ENCODE measurements around the gene EXOC6. TPM values are rescaled to one million over a fixed set of nuclear protein-coding genes. Genes with fewer than 3 reads are reported as not detected.

EXOC6 gene
- total and polyA plus RNA-seq, 9 donors = 23.3 to 45.8 (median 33.8) TPM

DNA sequence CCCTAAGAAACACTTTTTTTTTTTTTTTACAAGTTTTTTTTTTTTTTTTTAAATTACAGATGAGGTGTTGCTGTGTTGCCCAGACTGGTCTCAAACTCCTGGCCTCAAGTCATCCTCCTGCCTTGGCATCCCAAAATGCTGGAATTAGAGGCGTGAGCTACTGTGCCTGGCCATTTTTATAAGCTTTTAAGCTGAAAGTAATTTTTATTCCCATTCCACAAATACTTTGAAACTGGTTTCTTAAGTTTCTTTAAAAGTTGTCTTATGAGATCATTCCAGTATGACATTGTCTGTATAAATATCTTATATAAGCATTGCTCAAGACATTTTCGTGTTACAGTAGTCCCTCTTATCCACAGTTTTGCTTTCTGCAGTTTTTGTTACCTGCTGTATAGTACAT lies 150.9 kb downstream of the EXOC6 start:
- DNase-seq = no peak
- H3K9me3 ChIP-seq (replicated peaks; ENCODE audit: control insufficient read depth, low read depth, low read length) = no peaks in the 10 kb centered on the region
- H3K27ac ChIP-seq (ENCODE audit: low read length) = no peak overlapping the region
- H3K4me3 ChIP-seq (ENCODE audit: low read length) = no peak overlapping the region
- H3K27me3 ChIP-seq (ENCODE audit: control insufficient read depth, insufficient read depth, low read length) = no peaks in the 10 kb centered on the region
- WGBS (ENCODE audit: insufficient coverage) = no CpG with 5 or more reads among the region's 2 CpGs
- H3K36me3 ChIP-seq (ENCODE audit: control insufficient read depth, insufficient read depth, low read length) = peaks cover 4% of the 10 kb centered on the region
- no peaks in the 10 kb centered on the region for H3K4me1 ChIP-seq (ENCODE audit: control insufficient read depth, insufficient read depth, low read length)

DNA sequence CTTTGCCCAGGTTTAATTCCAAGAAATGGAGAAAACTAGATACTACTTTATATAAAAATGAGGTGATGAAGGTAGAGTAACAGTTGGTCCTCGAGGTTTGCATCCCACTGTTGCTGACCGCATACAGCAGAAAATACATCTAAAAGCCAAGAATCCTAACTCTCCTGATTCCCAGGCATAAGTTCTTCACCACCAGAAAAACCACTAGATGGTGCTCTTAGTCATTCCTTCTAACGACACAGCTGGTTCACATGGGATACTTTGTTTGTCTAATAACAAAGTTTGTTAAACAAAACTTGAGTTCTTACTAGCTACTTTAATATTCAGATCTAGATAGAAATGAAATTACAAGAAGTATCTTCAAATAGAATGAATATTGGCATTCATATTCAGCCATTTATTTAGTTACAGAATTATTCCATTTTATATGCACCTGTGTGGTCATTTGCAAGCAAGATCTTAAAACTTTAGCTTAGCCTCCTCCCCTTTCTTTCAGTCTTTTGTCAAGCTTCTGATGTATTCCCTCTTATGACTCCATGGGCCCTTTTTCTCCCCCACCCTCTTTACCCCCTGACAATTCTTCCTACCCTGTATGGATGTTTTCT lies 158.2 kb downstream of the EXOC6 start:
- no peaks in the 10 kb centered on the region for H3K4me1 ChIP-seq (ENCODE audit: control insufficient read depth, insufficient read depth, low read length)
- H3K4me3 ChIP-seq (ENCODE audit: low read length) = no peak overlapping the region
- H3K27me3 ChIP-seq (ENCODE audit: control insufficient read depth, insufficient read depth, low read length) = no peaks in the 10 kb centered on the region
- no CpG with 5 or more reads among the region's 3 CpGs for WGBS (ENCODE audit: insufficient coverage)
- DNase-seq = peak; percentile 68
- H3K9me3 ChIP-seq (replicated peaks; ENCODE audit: control insufficient read depth, low read depth, low read length) = no peaks in the 10 kb centered on the region
- peaks cover 2% of the 10 kb centered on the region for H3K36me3 ChIP-seq (ENCODE audit: control insufficient read depth, insufficient read depth, low read length)
- no peak overlapping the region for H3K27ac ChIP-seq (ENCODE audit: low read length)

DNA sequence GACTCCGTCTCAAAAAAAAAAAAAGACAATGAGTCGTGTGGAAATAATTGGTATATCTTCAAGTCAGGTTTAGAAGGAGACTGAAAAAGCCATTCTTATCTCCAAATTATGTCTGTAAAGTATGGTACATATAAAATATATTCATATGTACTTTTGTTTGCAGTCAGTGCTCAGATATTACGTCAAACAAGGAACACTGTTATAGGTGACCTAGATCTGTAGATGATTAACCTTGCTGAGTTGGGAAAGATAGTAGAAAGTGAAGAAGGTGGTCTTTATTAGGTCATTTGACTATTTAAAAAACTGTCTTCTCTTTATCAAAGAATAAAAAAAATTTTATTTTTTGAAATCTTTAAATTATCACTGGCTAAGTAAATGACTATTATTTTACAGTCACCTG lies 167.4 kb downstream of the EXOC6 start:
- no peaks in the 10 kb centered on the region for H3K9me3 ChIP-seq (replicated peaks; ENCODE audit: control insufficient read depth, low read depth, low read length)
- H3K27ac ChIP-seq (ENCODE audit: low read length) = no peak overlapping the region
- H3K4me3 ChIP-seq (ENCODE audit: low read length) = no peak overlapping the region
- no CpG with 5 or more reads among the region's 3 CpGs for WGBS (ENCODE audit: insufficient coverage)
- DNase-seq = no peak
- no peaks in the 10 kb centered on the region for H3K27me3 ChIP-seq (ENCODE audit: control insufficient read depth, insufficient read depth, low read length)
- H3K4me1 ChIP-seq (ENCODE audit: control insufficient read depth, insufficient read depth, low read length) = no peaks in the 10 kb centered on the region
- no peaks in the 10 kb centered on the region for H3K36me3 ChIP-seq (ENCODE audit: control insufficient read depth, insufficient read depth, low read length)

DNA sequence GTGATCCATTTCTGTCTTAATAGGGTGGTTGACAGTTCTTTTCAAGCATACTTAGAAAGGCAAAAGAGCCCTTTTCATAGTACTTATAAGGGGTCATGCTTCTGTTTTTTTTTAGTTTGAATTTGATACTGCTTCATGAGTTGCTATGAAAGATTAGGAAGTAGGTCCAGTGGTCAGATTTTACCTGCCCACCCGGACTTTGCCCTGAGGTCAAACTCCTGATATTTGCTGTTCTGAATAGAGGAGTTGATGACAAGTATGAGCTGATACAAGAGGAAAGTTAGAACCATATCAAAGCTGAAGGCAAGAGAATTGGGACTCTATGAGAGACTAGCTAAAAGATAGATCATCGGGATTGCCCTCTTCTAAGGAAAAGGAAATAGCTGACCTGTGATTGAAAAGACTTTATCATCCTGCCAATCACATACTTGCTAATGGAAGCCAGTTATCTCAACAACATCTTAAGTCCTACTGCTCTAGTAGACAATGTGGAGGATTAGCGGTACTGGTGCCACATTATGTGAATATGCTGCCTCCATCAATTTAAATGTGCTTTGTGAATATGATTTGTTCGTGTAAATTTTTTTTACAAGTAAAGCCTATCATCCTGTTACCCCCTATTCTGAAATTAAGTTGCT lies 174.8 kb downstream of the EXOC6 start:
- no peak overlapping the region for H3K4me3 ChIP-seq (ENCODE audit: low read length)
- no peak overlapping the region for H3K27ac ChIP-seq (ENCODE audit: low read length)
- no peaks in the 10 kb centered on the region for H3K27me3 ChIP-seq (ENCODE audit: control insufficient read depth, insufficient read depth, low read length)
- H3K4me1 ChIP-seq (ENCODE audit: control insufficient read depth, insufficient read depth, low read length) = no peaks in the 10 kb centered on the region
- H3K36me3 ChIP-seq (ENCODE audit: control insufficient read depth, insufficient read depth, low read length) = peaks cover 16% of the 10 kb centered on the region
- 93% methylated on average over 1 of the region's 4 CpGs for WGBS (ENCODE audit: insufficient coverage)
- no peak for DNase-seq
- peaks cover 10% of the 10 kb centered on the region for H3K9me3 ChIP-seq (replicated peaks; ENCODE audit: control insufficient read depth, low read depth, low read length)

DNA sequence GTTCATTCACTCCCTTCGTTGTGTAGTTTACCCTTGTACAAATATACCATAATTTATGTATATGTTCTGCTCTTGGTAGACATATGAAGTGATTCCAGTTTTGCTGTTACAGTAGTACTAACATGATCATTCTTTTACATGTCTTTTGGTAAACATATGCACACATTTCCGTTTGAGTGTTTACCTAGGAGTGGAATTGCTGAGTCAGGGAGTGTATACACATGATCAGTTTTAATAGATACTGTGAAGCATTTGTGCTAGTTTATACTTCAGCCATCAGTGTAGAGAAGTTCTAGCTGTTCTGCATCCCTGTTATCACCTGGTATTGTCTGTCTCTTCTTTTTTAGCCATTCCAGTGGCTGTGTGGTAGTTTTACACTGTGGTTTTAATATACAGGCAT lies 177.8 kb downstream of the EXOC6 start:
- peaks cover 10% of the 10 kb centered on the region for H3K9me3 ChIP-seq (replicated peaks; ENCODE audit: control insufficient read depth, low read depth, low read length)
- H3K4me1 ChIP-seq (ENCODE audit: control insufficient read depth, insufficient read depth, low read length) = peaks cover 2% of the 10 kb centered on the region
- no peak overlapping the region for H3K27ac ChIP-seq (ENCODE audit: low read length)
- H3K4me3 ChIP-seq (ENCODE audit: low read length) = no peak overlapping the region
- no CpG with 5 or more reads among the region's 2 CpGs for WGBS (ENCODE audit: insufficient coverage)
- H3K36me3 ChIP-seq (ENCODE audit: control insufficient read depth, insufficient read depth, low read length) = peaks cover 16% of the 10 kb centered on the region
- H3K27me3 ChIP-seq (ENCODE audit: control insufficient read depth, insufficient read depth, low read length) = no peaks in the 10 kb centered on the region
- DNase-seq = no peak

DNA sequence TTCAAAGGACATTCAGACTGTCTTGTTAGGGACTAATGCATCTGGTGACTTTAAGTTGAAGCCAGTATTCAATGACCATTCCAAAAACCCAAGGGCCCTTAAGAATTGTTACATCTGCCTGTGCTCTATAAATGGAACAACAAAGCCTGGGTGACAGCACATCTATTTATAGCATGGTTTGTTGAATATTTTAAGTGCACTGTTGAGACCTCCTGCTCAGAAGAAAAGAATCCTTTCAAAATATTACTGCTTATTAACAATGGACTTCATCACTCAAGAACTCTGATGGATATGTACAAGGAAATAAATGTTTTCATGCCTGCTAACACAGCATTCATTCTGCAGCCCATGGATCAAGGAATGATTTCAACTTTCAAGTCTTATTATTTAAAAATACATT lies 179.2 kb downstream of the EXOC6 start:
- Histone ChIP-seq H3K27me3 (ENCODE audit: control insufficient read depth, insufficient read depth, low read length) (no peaks in the 10 kb centered on the region), H3K36me3 (ENCODE audit: control insufficient read depth, insufficient read depth, low read length) (peaks cover 16% of the 10 kb centered on the region), H3K4me1 (ENCODE audit: control insufficient read depth, insufficient read depth, low read length) (peaks cover 2% of the 10 kb centered on the region), H3K9me3 (replicated peaks; ENCODE audit: control insufficient read depth, low read depth, low read length) (peaks cover 10% of the 10 kb centered on the region), H3K27ac (ENCODE audit: low read length) (no peak overlapping the region), H3K4me3 (ENCODE audit: low read length) (no peak overlapping the region)
- no peak for DNase-seq

DNA sequence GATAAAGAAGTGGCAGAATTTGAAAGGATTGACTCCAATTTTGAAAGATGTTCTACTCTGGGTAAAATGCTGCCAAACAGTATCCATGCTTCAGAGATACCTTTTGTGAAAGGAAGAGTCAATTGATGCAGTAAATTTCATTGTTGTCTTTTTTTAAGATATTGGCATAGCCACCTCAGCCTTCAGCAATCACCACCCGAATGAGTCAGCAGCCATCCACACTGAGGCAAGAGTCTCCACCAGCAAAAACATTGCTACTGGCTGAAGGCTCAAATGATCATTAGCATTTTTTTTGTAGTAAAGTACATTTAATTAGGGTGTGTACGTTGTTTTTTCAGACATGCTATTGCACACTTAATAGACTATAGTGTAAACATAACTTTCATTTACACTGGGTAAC lies 180.6 kb downstream of the EXOC6 start:
- Histone ChIP-seq H3K27me3 (ENCODE audit: control insufficient read depth, insufficient read depth, low read length) (no peaks in the 10 kb centered on the region), H3K4me3 (ENCODE audit: low read length) (no peak overlapping the region), H3K36me3 (ENCODE audit: control insufficient read depth, insufficient read depth, low read length) (peaks cover 16% of the 10 kb centered on the region), H3K27ac (ENCODE audit: low read length) (no peak overlapping the region), H3K9me3 (replicated peaks; ENCODE audit: control insufficient read depth, low read depth, low read length) (peaks cover 10% of the 10 kb centered on the region), H3K4me1 (ENCODE audit: control insufficient read depth, insufficient read depth, low read length) (peaks cover 2% of the 10 kb centered on the region)
- no peak for DNase-seq
- no CpG with 5 or more reads among the region's 2 CpGs for WGBS (ENCODE audit: insufficient coverage)

DNA sequence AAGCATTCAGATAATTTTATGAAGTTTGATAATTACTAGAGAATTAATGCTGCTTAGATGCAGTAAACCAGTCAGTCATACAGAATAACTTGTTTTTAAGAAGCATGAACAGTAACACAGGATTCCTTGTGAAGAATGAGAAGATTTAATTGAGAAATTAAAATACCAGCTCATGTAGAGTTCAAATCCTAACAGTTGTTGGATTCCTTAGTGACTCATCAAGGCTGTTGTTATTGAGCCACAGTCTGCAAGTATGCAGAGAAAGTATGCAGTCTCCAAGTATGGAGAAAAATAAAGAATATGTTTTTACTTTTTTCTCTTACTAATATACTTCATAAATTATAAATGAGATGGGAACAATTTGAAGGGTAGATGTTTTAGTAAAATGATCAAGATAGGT lies 182.1 kb downstream of the EXOC6 start:
- Histone ChIP-seq H3K4me3 (ENCODE audit: low read length) (no peak overlapping the region), H3K36me3 (ENCODE audit: control insufficient read depth, insufficient read depth, low read length) (peaks cover 12% of the 10 kb centered on the region), H3K27ac (ENCODE audit: low read length) (no peak overlapping the region), H3K9me3 (replicated peaks; ENCODE audit: control insufficient read depth, low read depth, low read length) (peaks cover 10% of the 10 kb centered on the region), H3K27me3 (ENCODE audit: control insufficient read depth, insufficient read depth, low read length) (no peaks in the 10 kb centered on the region), H3K4me1 (ENCODE audit: control insufficient read depth, insufficient read depth, low read length) (peaks cover 2% of the 10 kb centered on the region)
- peak; percentile 39 for DNase-seq

DNA sequence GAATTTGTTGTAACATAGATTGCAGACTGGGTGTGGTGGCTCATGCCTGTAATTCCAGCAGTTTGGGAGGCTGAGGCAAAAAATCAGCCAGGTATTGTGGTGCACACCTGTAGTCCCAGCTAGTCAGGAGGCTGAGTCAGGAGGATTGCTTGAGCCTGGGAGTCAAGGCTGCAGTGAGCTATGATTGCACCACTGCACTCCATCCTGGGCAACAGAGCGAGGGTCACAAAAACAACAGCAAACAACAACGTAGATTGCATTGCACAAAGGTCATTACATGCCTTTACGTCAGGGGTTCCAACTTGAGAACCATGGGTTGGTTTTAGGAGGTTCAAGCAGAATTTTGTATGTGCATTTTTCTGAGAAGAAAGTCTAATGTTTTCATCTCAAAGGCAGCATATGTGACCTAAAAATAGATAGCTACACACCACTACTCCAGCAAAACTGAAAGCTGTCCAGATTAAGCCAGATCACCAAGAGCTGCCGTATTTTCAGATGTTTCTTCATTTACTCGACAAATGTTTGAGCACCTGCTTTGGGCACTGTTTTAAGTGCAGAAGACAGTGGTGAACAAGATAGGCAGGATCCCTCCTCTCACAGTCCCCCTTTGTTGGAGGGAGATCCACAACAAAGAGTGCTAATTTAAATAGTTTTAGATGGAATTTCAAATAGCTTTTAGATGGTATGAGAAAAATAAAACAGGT lies 183.9 kb downstream of the EXOC6 start:
- DNase-seq = no peak
- no CpG with 5 or more reads among the region's 5 CpGs for WGBS (ENCODE audit: insufficient coverage)

DNA sequence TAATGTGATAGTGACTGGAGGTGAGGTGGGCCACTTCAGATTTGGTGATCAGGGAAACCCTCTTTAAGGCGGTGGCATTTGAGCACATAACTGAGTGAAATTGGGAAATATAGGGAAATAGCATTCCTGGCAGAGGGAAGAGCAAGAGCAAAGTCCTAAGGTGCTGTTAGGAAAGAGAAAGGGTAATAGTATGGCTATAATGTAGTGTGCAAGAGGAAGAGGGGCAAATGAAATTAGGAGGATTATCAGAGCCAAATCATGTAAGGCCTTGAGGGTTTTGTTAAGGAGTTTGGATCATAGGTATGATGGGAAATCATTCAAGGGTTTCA lies 184.5 kb downstream of the EXOC6 start:
- H3K4me1 ChIP-seq (ENCODE audit: control insufficient read depth, insufficient read depth, low read length) = peaks cover 2% of the 10 kb centered on the region
- H3K27ac ChIP-seq (ENCODE audit: low read length) = no peak overlapping the region
- no peaks in the 10 kb centered on the region for H3K27me3 ChIP-seq (ENCODE audit: control insufficient read depth, insufficient read depth, low read length)
- peaks cover under 1% of the 10 kb centered on the region for H3K36me3 ChIP-seq (ENCODE audit: control insufficient read depth, insufficient read depth, low read length)
- H3K9me3 ChIP-seq (replicated peaks; ENCODE audit: control insufficient read depth, low read depth, low read length) = peaks cover 3% of the 10 kb centered on the region
- no peak overlapping the region for H3K4me3 ChIP-seq (ENCODE audit: low read length)
- no peak for DNase-seq
- 92% methylated on average over 1 of the region's 1 CpG for WGBS (ENCODE audit: insufficient coverage)

More for the DNA sequence above, 183.9 kb downstream of the EXOC6 start:
- H3K27ac ChIP-seq (ENCODE audit: low read length) = no peak overlapping the region
- H3K36me3 ChIP-seq (ENCODE audit: control insufficient read depth, insufficient read depth, low read length) = peaks cover 6% of the 10 kb centered on the region
- no peak overlapping the region for H3K4me3 ChIP-seq (ENCODE audit: low read length)
- no peaks in the 10 kb centered on the region for H3K27me3 ChIP-seq (ENCODE audit: control insufficient read depth, insufficient read depth, low read length)
- H3K9me3 ChIP-seq (replicated peaks; ENCODE audit: control insufficient read depth, low read depth, low read length) = peaks cover 8% of the 10 kb centered on the region
- peaks cover 2% of the 10 kb centered on the region for H3K4me1 ChIP-seq (ENCODE audit: control insufficient read depth, insufficient read depth, low read length)

All from muscle of leg (tissue), 11 donors.